Hepatocyte (in vitro differentiated cells): ENCODE data around the gene GTF2B. TPM values are rescaled to one million over a fixed set of nuclear protein-coding genes. Genes with fewer than 3 reads are reported as not detected.
"Not testable (repeated sequence)": the region's sequence is repeated elsewhere in the genome, so short reads cannot be mapped to it uniquely, and the experiment has no call there.

Source experiments
- DNase-seq: peaks from one replicate; pipeline ENCODE4 v3.0.0-alpha.2; 2016; ENCODE audit warnings: low spot score
- H2AFZ ChIP-seq: fragments of 200-600 bp; sonication (generic); 2 replicates; pipeline ENCODE4 v1.6.0; 2016; ENCODE audit warnings: antibody characterized with exemption, mild to moderate bottlenecking
- H3K27ac ChIP-seq: fragments of 200-600 bp; sonication (generic); 2 replicates; pipeline ENCODE4 v1.5.1; 2016; ENCODE audit warnings: mild to moderate bottlenecking
- H3K27me3 ChIP-seq: fragments of 200-600 bp; sonication (generic); 2 replicates; pipeline ENCODE4 v1.6.1; 2016
- H3K36me3 ChIP-seq: fragments of 200-600 bp; sonication (generic); replicated peaks from 2 replicates; pipeline ENCODE4 v1.5.1; 2016; ENCODE audit warnings: low read depth; ENCODE audit not compliant: insufficient read depth
- H3K4me1 ChIP-seq: fragments of 200-600 bp; sonication (generic); 2 replicates; pipeline ENCODE4 v1.5.1; 2016; ENCODE audit warnings: mild to moderate bottlenecking, moderate library complexity; ENCODE audit not compliant: insufficient read depth
- H3K4me2 ChIP-seq: fragments of 200-600 bp; sonication (generic); 2 replicates; pipeline ENCODE4 v1.6.0; 2016
- H3K4me3 ChIP-seq: fragments of 200-600 bp; sonication (generic); 2 replicates; pipeline ENCODE4 v1.5.1; 2016; ENCODE audit warnings: mild to moderate bottlenecking
- H3K79me2 ChIP-seq: fragments of 200-600 bp; sonication (generic); 2 replicates; pipeline ENCODE4 v1.6.0; 2017; ENCODE audit warnings: mild to moderate bottlenecking
- H3K9me2 ChIP-seq: fragments of 200-600 bp; sonication (generic); replicated peaks from 2 replicates; pipeline ENCODE4 v1.6.0; 2017; ENCODE audit warnings: mild to moderate bottlenecking; ENCODE audit not compliant: insufficient read depth
- H3K9me3 ChIP-seq: fragments of 200-600 bp; sonication (generic); 2 replicates; pipeline ENCODE4 v1.5.1; 2016; ENCODE audit warnings: low read depth, mild to moderate bottlenecking
- H4K20me1 ChIP-seq: fragments of 200-600 bp; sonication (generic); 2 replicates; pipeline ENCODE4 v1.6.0; 2016; ENCODE audit warnings: mild to moderate bottlenecking; ENCODE audit not compliant: insufficient read depth, poor library complexity, severe bottlenecking
- EZH2 ChIP-seq: fragments of 200-600 bp; sonication (generic); IDR thresholded peaks from 2 replicates; pipeline ENCODE4 v1.6.1; 2016; ENCODE audit warnings: antibody characterized with exemption, mild to moderate bottlenecking, borderline replicate concordance
- EZH2phosphoT487 ChIP-seq: fragments of 200-600 bp; sonication (generic); IDR thresholded peaks from one replicate; pipeline ENCODE4 v1.6.1; 2018; ENCODE audit warnings: antibody characterized with exemption, mild to moderate bottlenecking, low read depth, moderate library complexity; ENCODE audit not compliant: unreplicated experiment, severe bottlenecking
- WGBS: methylation state at CpG from one replicate; pipeline ENCODE4 v1.1.6; 2016; ENCODE audit warnings: low lambda C conversion rate; ENCODE audit errors: missing lambda C conversion rate; 5-methylcytosine and 5-hydroxymethylcytosine counted together
- polyA plus RNA-seq: library from polyadenylated mRNA; unstranded; fragments of >200 nt; fragmentation: Nextera tagmentation; extraction: Ambion mirVana; gene quantifications from 2 replicates; pipeline ENCODE4 v1.2.1, GENCODE V29; 2016
- total RNA-seq: library from RNA; depleted of rRNA; stranded (reverse); fragments of >200 nt; gene quantifications from 2 replicates; pipeline ENCODE4 v1.2.3, GENCODE V29; 2014
- TF ChIP-seq, protein P1 (sequence below): fragments of 200-600 bp; sonication (generic); IDR thresholded peaks from 2 replicates; pipeline ENCODE4 v1.5.1; 2016; ENCODE audit warnings: antibody characterized with exemption, mild to moderate bottlenecking; ENCODE audit not compliant: poor library complexity

The GTF2B gene
- total and polyA plus RNA-seq, 2 experiments from 2014 or later, result 43.1 to 52.6 TPM

GRCh38 chr1:88883156-88883555 lies 8.2 kb downstream of the GTF2B start:
- peaks cover 12% of the 10 kb centered on the region for H4K20me1 ChIP-seq
- no peaks in the 10 kb centered on the region for H3K4me1 ChIP-seq
- no peaks in the 10 kb centered on the region for H3K27me3 ChIP-seq
- H3K36me3 ChIP-seq, result peaks cover 7% of the 10 kb centered on the region
- H3K4me2 ChIP-seq, result no peak overlapping the region
- H3K79me2 ChIP-seq, result peaks cover 54% of the 10 kb centered on the region
- TF ChIP-seq EZH2phosphoT487 (no peak), EZH2 (no peak)
- TF ChIP-seq, protein P1, sequence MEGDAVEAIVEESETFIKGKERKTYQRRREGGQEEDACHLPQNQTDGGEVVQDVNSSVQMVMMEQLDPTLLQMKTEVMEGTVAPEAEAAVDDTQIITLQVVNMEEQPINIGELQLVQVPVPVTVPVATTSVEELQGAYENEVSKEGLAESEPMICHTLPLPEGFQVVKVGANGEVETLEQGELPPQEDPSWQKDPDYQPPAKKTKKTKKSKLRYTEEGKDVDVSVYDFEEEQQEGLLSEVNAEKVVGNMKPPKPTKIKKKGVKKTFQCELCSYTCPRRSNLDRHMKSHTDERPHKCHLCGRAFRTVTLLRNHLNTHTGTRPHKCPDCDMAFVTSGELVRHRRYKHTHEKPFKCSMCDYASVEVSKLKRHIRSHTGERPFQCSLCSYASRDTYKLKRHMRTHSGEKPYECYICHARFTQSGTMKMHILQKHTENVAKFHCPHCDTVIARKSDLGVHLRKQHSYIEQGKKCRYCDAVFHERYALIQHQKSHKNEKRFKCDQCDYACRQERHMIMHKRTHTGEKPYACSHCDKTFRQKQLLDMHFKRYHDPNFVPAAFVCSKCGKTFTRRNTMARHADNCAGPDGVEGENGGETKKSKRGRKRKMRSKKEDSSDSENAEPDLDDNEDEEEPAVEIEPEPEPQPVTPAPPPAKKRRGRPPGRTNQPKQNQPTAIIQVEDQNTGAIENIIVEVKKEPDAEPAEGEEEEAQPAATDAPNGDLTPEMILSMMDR, result no peak
- no peak overlapping the region for H3K27ac ChIP-seq
- no peaks in the 10 kb centered on the region for H3K9me3 ChIP-seq
- H3K9me2 ChIP-seq, result no peaks in the 10 kb centered on the region
- H2AFZ ChIP-seq, result no peak overlapping the region
- WGBS, result 82% methylated on average over 3 of the region's 3 CpGs
- no peak overlapping the region for H3K4me3 ChIP-seq
- no peak for DNase-seq

GRCh38 chr1:88880717-88881116 lies 10.7 kb downstream of the GTF2B start:
- not testable (repeated sequence) for H2AFZ ChIP-seq

DNA sequence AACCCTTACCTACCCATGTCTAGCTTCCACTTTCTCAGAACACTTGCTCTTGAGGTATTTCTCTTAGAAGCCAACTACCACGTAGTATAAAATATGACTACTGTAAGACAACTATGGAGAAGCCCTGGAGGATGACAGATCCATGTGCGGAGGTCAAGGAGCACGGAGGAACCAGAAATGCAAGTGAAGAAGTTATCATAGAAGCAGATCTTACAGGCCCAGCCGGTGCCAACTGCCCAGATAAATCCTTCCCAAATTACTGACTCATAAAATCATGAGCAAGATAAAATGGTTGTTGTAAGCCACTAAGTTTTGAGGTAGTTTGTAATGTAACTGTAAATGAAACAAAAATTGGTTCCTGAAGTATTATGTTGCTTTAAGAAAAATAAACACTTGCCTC lies 12.6 kb downstream of the GTF2B start:
- H3K4me1 ChIP-seq, result peaks cover 4% of the 10 kb centered on the region
- no peaks in the 10 kb centered on the region for H3K9me2 ChIP-seq
- H4K20me1 ChIP-seq, result peaks cover 4% of the 10 kb centered on the region

More at GRCh38 chr1:88880717-88881116, 10.7 kb downstream of the GTF2B start:
- not testable (repeated sequence) for H3K4me3 ChIP-seq, H3K36me3 ChIP-seq, H3K9me3 ChIP-seq, H4K20me1 ChIP-seq, DNase-seq, H3K4me2 ChIP-seq, H3K27me3 ChIP-seq, H3K4me1 ChIP-seq, H3K27ac ChIP-seq, H3K9me2 ChIP-seq
- peaks cover 50% of the 10 kb centered on the region for H3K79me2 ChIP-seq
- WGBS, result 89% methylated on average over 8 of the region's 8 CpGs

GRCh38 chr1:88877911-88878310 lies 13.5 kb downstream of the GTF2B start:
- Histone ChIP-seq H3K4me3 (no peak overlapping the region), H3K9me2 (no peaks in the 10 kb centered on the region), H3K27ac (peak overlapping the region; percentile 6), H3K36me3 (no peaks in the 10 kb centered on the region), H3K9me3 (no peaks in the 10 kb centered on the region), H3K27me3 (no peaks in the 10 kb centered on the region), H3K4me2 (no peak overlapping the region), H2AFZ (no peak overlapping the region), H3K79me2 (peaks cover 47% of the 10 kb centered on the region), H3K4me1 (peaks cover 4% of the 10 kb centered on the region), H4K20me1 (peaks cover 6% of the 10 kb centered on the region)
- DNase-seq, result no peak
- TF ChIP-seq, protein P1, result no peak
- TF ChIP-seq EZH2, result no peak
- TF ChIP-seq EZH2phosphoT487, result no peak
- WGBS, result 89% methylated on average over 9 of the region's 9 CpGs

More for the DNA sequence above, 12.6 kb downstream of the GTF2B start:
- TF ChIP-seq, protein P1, result no peak
- TF ChIP-seq EZH2 (no peak), EZH2phosphoT487 (no peak)
- no peak overlapping the region for H3K4me2 ChIP-seq
- no peak overlapping the region for H3K4me3 ChIP-seq
- H3K79me2 ChIP-seq, result peaks cover 47% of the 10 kb centered on the region
- no peaks in the 10 kb centered on the region for H3K9me3 ChIP-seq
- no peaks in the 10 kb centered on the region for H3K27me3 ChIP-seq
- DNase-seq, result no peak
- no peaks in the 10 kb centered on the region for H3K36me3 ChIP-seq
- no peak overlapping the region for H2AFZ ChIP-seq
- no peak overlapping the region for H3K27ac ChIP-seq
- 60% methylated on average over 4 of the region's 4 CpGs for WGBS
